Measurements from ENCODE around the gene PRRT2.

DNA sequence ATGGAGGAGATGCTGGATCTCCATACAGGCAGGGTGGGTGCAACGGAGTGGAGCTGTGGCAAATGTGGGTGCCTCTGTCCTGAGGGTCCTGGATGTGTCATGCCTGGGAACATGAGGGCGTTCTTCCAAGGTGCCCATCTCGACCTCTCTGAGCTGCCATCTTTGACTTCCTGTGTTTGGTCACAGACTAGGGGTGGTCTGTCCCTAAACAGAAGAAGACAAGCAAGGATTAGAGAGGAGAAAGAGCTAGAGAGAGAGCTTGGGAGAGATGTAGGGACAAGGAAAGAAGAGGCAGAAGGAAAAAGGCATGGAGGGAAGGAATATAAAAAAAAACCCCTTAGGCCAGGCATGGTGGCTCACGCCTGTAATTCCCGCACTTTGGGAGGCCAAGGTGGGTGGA, 37.3 kb upstream of the PRRT2 start:
- TF ChIP-seq CTCF (IDR thresholded peaks at IDR 0.05; ENCODE audit: low read length) (no peak), EZH2phosphoT487 (IDR thresholded peaks at IDR 0.05; ENCODE audit: low read length) (no peak)
